Neuron (in vitro differentiated cells): Measurements from ENCODE around the gene TMEM74B.
"Not testable (repeated sequence)": the region's sequence is repeated elsewhere in the genome, so short reads cannot be mapped to it uniquely, and the experiment has no call there.

Source experiments
- H2AFZ ChIP-seq: one replicate; pipeline ENCODE4 v1.6.1; 2013; ENCODE audit warnings: low read depth, mild to moderate bottlenecking, inconsistent platforms, low read length, moderate library complexity
- H3K27me3 ChIP-seq: one replicate; pipeline ENCODE4 v1.6.1; 2013; ENCODE audit warnings: low read length; ENCODE audit not compliant: insufficient read depth
- H3K36me3 ChIP-seq: one replicate; pipeline ENCODE4 v1.6.1; 2013; ENCODE audit warnings: low read length; ENCODE audit not compliant: insufficient read depth
- H3K4me1 ChIP-seq: one replicate; pipeline ENCODE4 v1.6.1; 2013; ENCODE audit warnings: low read length; ENCODE audit not compliant: insufficient read depth
- H3K4me3 ChIP-seq: 2 replicates; pipeline ENCODE4 v1.5.1; 2013; ENCODE audit warnings: mild to moderate bottlenecking, low read length, moderate library complexity
- H3K9me3 ChIP-seq: one replicate; pipeline ENCODE4 v1.6.1; 2013; ENCODE audit warnings: low read length

TMEM74B gene

GRCh38 chr20:1184638-1185315 is at the start of gene TMEM74B:
TSS of gene TMEM74B (minus strand) at chr20:1184981. CDS start at chr20:1183801, 1,180 bp downstream.
- H3K4me1 ChIP-seq: peaks cover 15% of the 10 kb centered on the region
- H2AFZ ChIP-seq: peak within 1 kb of the TSS; percentile 59
- peaks cover 3% of the 10 kb centered on the region for H3K9me3 ChIP-seq
- no peaks in the 10 kb centered on the region for H3K27me3 ChIP-seq
- H3K4me3 ChIP-seq: peak within 1 kb of the TSS; percentile 49
- H3K36me3 ChIP-seq: no peaks in the 10 kb centered on the region

GRCh38 chr20:1232286-1233111 is 47.7 kb upstream of the TMEM74B start:
- Histone ChIP-seq H3K9me3 (no peaks in the 10 kb centered on the region), H3K36me3 (no peaks in the 10 kb centered on the region), H3K4me3 (no peak overlapping the region), H2AFZ (no peak overlapping the region), H3K4me1 (no peaks in the 10 kb centered on the region), H3K27me3 (peaks cover 35% of the 10 kb centered on the region)

GRCh38 chr20:1229541-1229940 is 44.8 kb upstream of the TMEM74B start:
- H3K36me3 ChIP-seq: no peaks in the 10 kb centered on the region
- H3K4me1 ChIP-seq: no peaks in the 10 kb centered on the region
- H2AFZ ChIP-seq: no peak overlapping the region
- H3K9me3 ChIP-seq: no peaks in the 10 kb centered on the region
- peaks cover 42% of the 10 kb centered on the region for H3K27me3 ChIP-seq
- H3K4me3 ChIP-seq: no peak overlapping the region

DNA sequence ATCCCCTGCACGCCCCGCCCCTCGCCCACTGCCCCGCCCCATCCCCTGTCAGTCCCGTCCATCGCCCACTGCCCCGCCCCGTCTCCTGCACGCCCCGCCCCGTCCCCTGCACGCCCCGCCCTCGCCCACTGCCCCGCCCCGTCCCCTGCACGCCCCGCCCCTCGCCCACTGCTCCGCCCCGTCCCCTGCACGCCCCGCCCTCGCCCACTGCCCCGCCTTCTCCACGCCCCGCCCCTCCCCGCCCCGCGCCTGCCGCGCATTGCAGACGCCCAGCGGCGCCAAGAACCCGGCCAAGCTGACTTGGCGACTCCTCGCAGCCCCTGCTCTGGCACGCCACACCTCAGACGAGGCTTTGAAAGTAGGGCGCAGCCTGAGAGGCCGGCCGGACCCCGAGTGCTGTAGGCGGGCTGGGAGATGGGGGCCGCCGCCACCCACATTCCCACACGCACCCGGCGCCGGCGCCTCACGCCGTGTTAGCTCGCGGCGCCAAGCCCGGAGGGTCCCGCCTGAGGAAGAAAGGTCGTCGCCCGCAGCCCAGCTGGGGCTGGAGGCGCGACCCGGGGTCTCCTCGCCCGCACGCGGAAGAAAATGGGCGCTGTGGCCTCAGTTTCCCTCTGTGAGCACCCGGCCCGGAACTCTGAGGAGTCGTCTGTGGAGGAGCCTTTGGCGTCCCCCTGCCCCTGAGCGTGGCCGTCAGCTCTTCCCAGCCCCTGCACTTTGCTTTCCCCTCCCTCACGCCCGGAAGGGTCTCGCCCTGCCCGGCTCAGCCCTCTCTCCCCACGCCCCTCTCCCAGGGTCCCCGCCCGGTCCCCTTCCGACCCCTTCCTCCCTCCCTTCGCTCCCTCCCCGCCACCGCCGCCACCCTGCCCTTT is 41.2 kb upstream of the TMEM74B start, which contains the start of gene RAD21L1:
Gene RAD21L1 (plus strand): TSS at position 262 of the 872 bp plus-strand sequence. CDS start 2,410 bp downstream, outside the sequence.
- H2AFZ ChIP-seq: peak within 1 kb of the TSS; percentile 90
- peaks cover 25% of the 10 kb centered on the region for H3K27me3 ChIP-seq
- H3K4me1 ChIP-seq: no peaks in the 10 kb centered on the region
- H3K9me3 ChIP-seq: no peaks in the 10 kb centered on the region
- H3K4me3 ChIP-seq: peak within 1 kb of the TSS; percentile 42
- H3K36me3 ChIP-seq: no peaks in the 10 kb centered on the region

DNA sequence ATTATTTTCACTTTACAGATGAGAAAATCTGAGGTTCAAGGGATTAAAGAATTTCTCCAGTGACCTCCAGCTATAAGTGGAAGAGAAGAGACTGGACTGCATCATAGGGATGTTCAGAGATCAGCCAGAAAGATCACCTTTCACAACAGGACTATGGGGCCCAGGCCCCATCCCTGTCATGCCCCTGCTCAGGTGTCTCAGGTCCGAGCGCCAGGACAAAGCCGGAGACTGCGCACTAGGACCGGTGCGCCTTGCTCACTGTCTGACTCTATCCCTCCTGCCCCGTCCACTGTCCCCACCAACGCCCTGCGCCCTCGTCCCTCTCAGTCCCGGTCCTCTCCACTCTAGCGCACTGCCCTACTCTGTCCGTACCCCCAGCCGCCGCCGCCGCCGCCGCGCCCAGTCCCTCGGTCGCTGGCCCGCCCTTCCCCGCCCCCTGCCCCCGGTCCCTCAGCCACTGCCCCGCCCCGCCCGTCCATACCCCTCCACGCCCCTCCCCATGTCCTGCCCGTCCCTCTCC is 40.5 kb upstream of the TMEM74B start:
- Histone ChIP-seq H3K9me3 (no peaks in the 10 kb centered on the region), H3K36me3 (no peaks in the 10 kb centered on the region), H3K4me1 (no peaks in the 10 kb centered on the region), H3K4me3 (peak overlapping the region; percentile 35), H3K27me3 (peaks cover 25% of the 10 kb centered on the region), H2AFZ (no peak overlapping the region)

DNA sequence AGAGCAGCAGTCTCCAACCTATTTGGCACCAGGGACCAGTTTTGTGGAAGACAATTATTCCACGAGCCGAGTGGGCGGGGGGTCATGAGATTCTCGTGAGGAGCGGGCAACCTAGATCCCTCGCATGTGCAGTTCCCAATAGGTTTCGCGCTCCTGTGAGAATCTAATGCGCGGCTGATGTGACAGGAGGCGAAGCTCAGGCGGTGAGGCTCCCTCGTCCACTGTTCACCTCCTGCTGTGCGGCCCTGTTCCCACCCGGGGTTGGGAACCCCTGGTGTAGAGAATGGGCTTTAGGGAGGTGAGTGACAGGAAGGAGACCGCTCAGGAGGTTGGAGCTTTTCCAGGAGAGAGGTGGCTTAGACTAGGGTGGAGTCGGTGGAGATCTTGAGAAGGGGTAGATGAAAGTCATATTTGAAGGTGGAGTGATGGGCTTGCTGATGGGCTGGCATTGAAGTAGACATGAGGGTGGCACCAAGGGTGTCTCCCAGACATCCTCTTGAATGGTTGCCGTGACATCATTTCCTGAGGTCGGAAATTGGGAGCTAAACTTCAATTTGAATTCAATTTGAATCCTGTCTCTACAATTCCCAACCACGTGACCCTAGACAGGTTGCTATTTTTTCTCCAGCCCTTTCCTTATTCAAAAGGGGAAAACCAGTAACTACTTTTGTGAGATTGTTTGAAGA is 39.6 kb upstream of the TMEM74B start:
- H3K4me1 ChIP-seq: no peaks in the 10 kb centered on the region
- no peaks in the 10 kb centered on the region for H3K9me3 ChIP-seq
- H3K36me3 ChIP-seq: no peaks in the 10 kb centered on the region
- peaks cover 19% of the 10 kb centered on the region for H3K27me3 ChIP-seq
- no peak overlapping the region for H2AFZ ChIP-seq
- no peak overlapping the region for H3K4me3 ChIP-seq

DNA sequence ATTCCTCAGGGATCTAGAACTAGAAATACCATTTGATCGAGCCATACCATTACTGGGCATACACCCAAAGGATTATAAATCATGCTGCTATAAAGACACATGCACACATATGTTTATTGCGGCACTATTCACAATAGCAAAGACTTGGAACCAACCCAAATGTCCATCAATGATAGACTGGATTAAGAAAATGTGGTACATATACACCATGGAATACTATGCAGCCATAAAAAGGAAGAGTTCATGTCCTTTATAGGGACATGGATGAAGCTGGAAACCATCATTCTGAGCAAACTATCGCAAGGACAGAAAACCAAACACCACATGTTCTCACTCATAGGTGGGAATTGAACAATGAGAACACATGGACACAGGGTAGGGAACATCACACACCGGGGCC is 38.0 kb upstream of the TMEM74B start:
- H3K4me1 ChIP-seq, H3K36me3 ChIP-seq, H2AFZ ChIP-seq, H3K4me3 ChIP-seq, H3K9me3 ChIP-seq: not testable (repeated sequence)
- H3K27me3 ChIP-seq: peaks cover 12% of the 10 kb centered on the region

DNA sequence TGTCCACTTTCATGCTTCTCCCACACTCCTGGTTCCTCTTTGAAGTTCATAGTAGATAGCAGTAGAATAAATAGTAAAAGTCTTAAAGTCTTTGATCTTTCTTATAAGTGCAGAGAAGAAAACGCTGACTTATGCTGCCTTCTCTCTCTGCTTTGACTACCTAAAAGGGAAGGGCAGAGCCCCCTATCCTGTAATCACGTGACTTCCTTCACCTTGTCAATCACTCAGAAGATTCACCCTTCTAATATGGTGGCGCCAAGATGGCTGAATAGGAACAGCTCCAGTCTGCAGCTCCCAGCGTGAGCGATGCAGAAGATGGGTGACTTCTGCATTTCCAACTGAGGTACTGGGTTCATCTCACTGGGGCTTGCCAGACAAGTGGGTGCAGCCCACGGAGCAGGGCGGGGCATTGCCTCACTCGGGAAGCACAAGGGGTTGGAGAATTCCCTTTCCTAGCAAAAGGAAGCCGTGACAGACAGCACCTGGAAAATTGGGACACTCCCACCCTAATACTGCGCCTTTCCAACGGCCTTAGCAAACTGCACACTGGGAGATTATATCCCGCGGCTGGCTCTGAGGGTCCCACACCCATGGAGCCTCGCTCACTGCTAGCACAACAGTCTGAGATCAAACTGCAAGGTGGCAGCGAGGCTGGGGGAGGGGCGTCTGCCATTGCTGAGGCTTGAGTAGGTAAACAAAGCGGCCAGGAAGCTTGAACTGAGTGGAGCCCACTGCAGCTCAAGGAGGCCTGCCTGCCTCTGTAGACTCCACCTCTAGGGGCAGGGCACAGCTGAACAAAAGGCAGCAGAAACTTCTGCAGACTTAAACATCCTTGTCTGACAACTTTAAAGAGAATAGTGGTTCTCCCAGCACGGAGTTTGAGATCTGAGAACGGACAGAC is 32.0 kb upstream of the TMEM74B start:
- H2AFZ ChIP-seq, H3K4me3 ChIP-seq, H3K4me1 ChIP-seq, H3K9me3 ChIP-seq, H3K36me3 ChIP-seq: not testable (repeated sequence)
- peaks cover 16% of the 10 kb centered on the region for H3K27me3 ChIP-seq

GRCh38 chr20:1215386-1216170 is 30.8 kb upstream of the TMEM74B start:
- no peaks in the 10 kb centered on the region for H3K9me3 ChIP-seq
- H3K4me1 ChIP-seq: no peaks in the 10 kb centered on the region
- H2AFZ ChIP-seq: no peak overlapping the region
- peaks cover 16% of the 10 kb centered on the region for H3K27me3 ChIP-seq
- H3K4me3 ChIP-seq: no peak overlapping the region
- H3K36me3 ChIP-seq: no peaks in the 10 kb centered on the region

DNA sequence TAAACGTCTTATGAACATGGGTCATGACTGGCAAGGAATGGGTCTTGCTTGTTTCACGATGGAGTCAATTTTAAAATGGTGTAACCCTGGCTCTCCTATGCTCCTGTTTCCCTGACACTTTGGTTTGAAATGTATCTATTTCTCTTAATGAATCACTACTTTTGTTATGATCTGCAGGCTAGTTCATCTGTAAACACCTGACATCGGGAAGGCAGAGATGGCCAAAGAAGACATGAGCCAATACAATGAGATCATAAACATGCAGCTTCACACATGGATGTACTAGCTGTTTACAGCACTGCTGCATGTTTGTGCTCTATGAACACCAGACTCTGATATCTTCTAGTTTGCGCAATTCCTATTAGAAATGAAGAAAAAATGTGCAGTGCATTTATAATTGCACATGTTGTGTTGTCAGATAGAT is 30.1 kb upstream of the TMEM74B start:
- H2AFZ ChIP-seq: no peak overlapping the region
- no peaks in the 10 kb centered on the region for H3K9me3 ChIP-seq
- no peak overlapping the region for H3K4me3 ChIP-seq
- H3K27me3 ChIP-seq: peaks cover 19% of the 10 kb centered on the region
- H3K36me3 ChIP-seq: no peaks in the 10 kb centered on the region
- H3K4me1 ChIP-seq: no peaks in the 10 kb centered on the region
